A673 (cell line): ENCODE results near the gene CMIP.

Experiments
- CTCF ChIP-seq: fragments of 300-800, 200-600 bp; sonication (generic); conservative IDR thresholded peaks from 2 replicates; pipeline ENCODE4 v1.5.1; 2017; ENCODE audit warnings: low read depth, mild to moderate bottlenecking, antibody characterized with exemption, low read length, moderate library complexity, mixed read lengths
- EZH2 ChIP-seq: fragments of 200-600 bp; sonication (generic); IDR thresholded peaks from 2 replicates; pipeline ENCODE4 v1.6.1; 2017; ENCODE audit warnings: borderline replicate concordance, low read depth, mild to moderate bottlenecking, mixed read lengths, antibody characterized with exemption, low read length; ENCODE audit not compliant: poor library complexity, severe bottlenecking

DNA sequence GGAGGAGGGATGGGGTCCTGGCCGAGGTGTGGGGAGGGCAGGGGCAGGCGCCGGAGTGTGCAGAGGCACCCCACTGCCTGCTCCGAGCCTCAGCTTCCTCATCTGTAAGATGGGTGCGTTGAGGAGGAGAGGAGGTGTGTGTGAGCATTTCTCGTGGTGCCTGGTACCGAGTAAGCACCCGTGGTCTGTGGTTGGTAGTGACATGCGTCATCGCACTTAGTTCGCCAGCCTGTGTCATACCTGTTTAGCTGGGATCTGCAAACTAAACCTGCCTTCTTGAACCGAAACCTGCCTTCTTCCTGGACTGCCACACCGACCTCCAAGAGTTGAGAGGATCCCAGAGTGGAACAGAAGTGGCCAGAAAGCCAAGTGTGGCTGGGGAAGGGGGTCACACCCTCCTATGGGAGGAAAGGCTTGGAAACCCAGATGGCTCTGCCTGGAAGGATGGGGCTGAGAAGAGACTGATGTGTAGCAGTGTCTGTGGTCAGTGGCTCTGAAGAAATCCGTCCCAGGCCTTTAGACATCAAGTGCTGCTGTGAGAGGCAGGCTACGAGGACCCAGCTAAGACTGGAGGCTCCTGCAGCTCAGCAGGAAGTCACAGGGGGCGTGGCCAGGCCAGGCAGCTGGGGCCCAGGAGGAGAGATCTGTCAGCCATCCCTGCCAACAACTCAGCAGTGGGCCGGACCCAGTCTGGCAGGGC lies 171.9 kb downstream of the CMIP start:
- TF ChIP-seq CTCF (no peak), EZH2 (no peak)
